Neural progenitor cell (in vitro differentiated cells): ENCODE results near the gene DENND5B. TPM values are rescaled to one million over a fixed set of nuclear protein-coding genes. Genes with fewer than 3 reads are reported as not detected.
"Not testable (repeated sequence)": the region's sequence is repeated elsewhere in the genome, so short reads cannot be mapped to it uniquely, and the experiment has no call there.

Experiments used
- DNase-seq: peaks from one replicate; pipeline ENCODE4 v3.0.0-alpha.2; 2016; ENCODE audit warnings: low spot score
- H2AFZ ChIP-seq: fragments of 200-600 bp; sonication (generic); replicated peaks from 2 replicates; pipeline ENCODE4 v1.6.1; 2016; ENCODE audit warnings: antibody characterized with exemption
- H3F3A ChIP-seq: fragments of 200-600 bp; sonication (generic); 2 replicates; pipeline ENCODE4 v1.6.1; 2016; ENCODE audit warnings: antibody characterized with exemption, low read depth
- H3K27ac ChIP-seq: fragments of 200-600 bp; sonication (generic); 2 replicates; pipeline ENCODE4 v1.5.1; 2016; ENCODE audit warnings: mild to moderate bottlenecking
- H3K27me3 ChIP-seq: fragments of 200-600 bp; sonication (generic); 2 replicates; pipeline ENCODE4 v1.6.1; 2016; ENCODE audit warnings: mild to moderate bottlenecking, moderate library complexity
- H3K36me3 ChIP-seq: fragments of 200-600 bp; sonication (generic); 2 replicates; pipeline ENCODE4 v1.5.1; 2016
- H3K4me1 ChIP-seq: fragments of 200-600 bp; sonication (generic); 2 replicates; pipeline ENCODE4 v1.6.1; 2016; ENCODE audit warnings: mixed run types
- H3K4me2 ChIP-seq: fragments of 200-600 bp; sonication (generic); 2 replicates; pipeline ENCODE4 v1.6.1; 2016
- H3K4me3 ChIP-seq: fragments of 200-600 bp; sonication (generic); 2 replicates; pipeline ENCODE4 v1.5.1; 2016
- H3K79me2 ChIP-seq: fragments of 200-600 bp; sonication (generic); 2 replicates; pipeline ENCODE4 v1.6.1; 2016; ENCODE audit warnings: low read depth
- H3K9ac ChIP-seq: fragments of 200-600 bp; sonication (generic); 2 replicates; pipeline ENCODE4 v1.6.1; 2016
- H3K9me3 ChIP-seq: fragments of 200-600 bp; sonication (generic); 2 replicates; pipeline ENCODE4 v1.5.1; 2016; ENCODE audit warnings: low read depth
- H4K20me1 ChIP-seq: fragments of 200-600 bp; sonication (generic); 2 replicates; pipeline ENCODE4 v1.6.1; 2016; ENCODE audit warnings: low read depth
- H3K27ac Mint-ChIP-seq: 3 replicates; pipeline ENCODE4 v1.8.0; 2021; ENCODE audit warnings: mixed read lengths
- H3K27me3 Mint-ChIP-seq: 2 replicates; pipeline ENCODE4 v1.8.0; 2022; ENCODE audit warnings: low read depth, mild to moderate bottlenecking, inconsistent platforms, moderate library complexity, mixed read lengths; ENCODE audit not compliant: insufficient read depth
- H3K36me3 Mint-ChIP-seq: 3 replicates; pipeline ENCODE4 v1.8.0; 2021; ENCODE audit warnings: mixed read lengths
- H3K4me1 Mint-ChIP-seq: 3 replicates; pipeline ENCODE4 v1.8.0; 2021; ENCODE audit warnings: mixed read lengths
- H3K4me3 Mint-ChIP-seq: 3 replicates; pipeline ENCODE4 v1.8.0; 2021; ENCODE audit warnings: mild to moderate bottlenecking, moderate library complexity, mixed read lengths
- H3K9me3 Mint-ChIP-seq: 3 replicates; pipeline ENCODE4 v1.8.0; 2020; ENCODE audit warnings: mixed read lengths
- CTCF ChIP-seq: fragments of 200-600 bp; sonication (generic); IDR thresholded peaks from 2 replicates; pipeline ENCODE4 v1.5.1; 2017; ENCODE audit warnings: antibody characterized with exemption, mild to moderate bottlenecking
- EZH2 ChIP-seq: fragments of 200-600 bp; sonication (generic); IDR thresholded peaks from 2 replicates; pipeline ENCODE4 v1.6.1; 2017; ENCODE audit warnings: antibody characterized with exemption, mild to moderate bottlenecking, moderate library complexity
- EZH2phosphoT487 ChIP-seq: fragments of 200-600 bp; sonication (generic); IDR thresholded peaks from 2 replicates; pipeline ENCODE4 v1.6.1; 2017; ENCODE audit warnings: antibody characterized with exemption
- total RNA-seq: library from RNA; depleted of rRNA; stranded (reverse); fragments of >200 nt; gene quantifications from 2 replicates; pipeline ENCODE4 v1.2.3, GENCODE V29; 2015; ENCODE audit warnings: low replicate concordance

Gene DENND5B
- total RNA-seq, 1 donor from 2014 or later: 24.2 TPM

GRCh38 chr12:31406345-31406744 is 184.6 kb downstream of the DENND5B start:
- no peaks in the 10 kb centered on the region for H3K27me3 ChIP-seq
- H3K27ac Mint-ChIP-seq: no peak overlapping the region
- TF ChIP-seq EZH2phosphoT487 (no peak), CTCF (no peak), EZH2 (no peak)
- no peaks in the 10 kb centered on the region for H3K9me3 Mint-ChIP-seq
- H3K9ac ChIP-seq: no peak overlapping the region
- DNase-seq: no peak
- H3K9me3 ChIP-seq: no peaks in the 10 kb centered on the region
- H3K27me3 Mint-ChIP-seq: peaks cover 4% of the 10 kb centered on the region
- H3K27ac ChIP-seq: no peak overlapping the region
- H3K36me3 ChIP-seq: no peaks in the 10 kb centered on the region
- peaks cover 3% of the 10 kb centered on the region for H3K4me1 Mint-ChIP-seq
- H3K36me3 Mint-ChIP-seq: peaks cover 11% of the 10 kb centered on the region
- H3K4me1 ChIP-seq: peaks cover 6% of the 10 kb centered on the region
- H2AFZ ChIP-seq: no peak overlapping the region
- no peak overlapping the region for H3K4me2 ChIP-seq
- H3K79me2 ChIP-seq: no peaks in the 10 kb centered on the region
- H3K4me3 ChIP-seq: no peak overlapping the region
- no peak overlapping the region for H3K4me3 Mint-ChIP-seq
- no peaks in the 10 kb centered on the region for H4K20me1 ChIP-seq
- peaks cover 13% of the 10 kb centered on the region for H3F3A ChIP-seq

DNA sequence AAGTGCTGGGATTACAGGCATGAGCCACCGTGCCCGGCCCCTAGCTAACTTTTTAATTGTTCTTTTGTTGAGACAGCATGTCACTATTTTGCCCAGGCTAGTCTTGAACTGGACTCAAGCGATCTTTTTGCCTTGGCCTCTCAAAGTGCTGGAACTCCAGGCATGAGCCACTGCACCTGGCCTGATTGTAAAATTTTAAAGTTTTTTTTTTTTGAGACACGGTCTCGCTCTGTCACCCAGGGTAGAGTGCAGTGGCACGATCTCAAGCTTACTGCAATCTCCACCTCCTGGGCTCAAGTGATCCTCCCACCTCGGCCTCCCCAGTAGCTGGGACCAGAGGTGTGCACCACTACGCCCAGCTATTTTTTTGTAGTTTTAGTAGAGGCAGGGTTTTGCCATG is 185.9 kb downstream of the DENND5B start:
- Histone ChIP-seq H3K4me2 (no peak overlapping the region), H3K27ac (no peak overlapping the region), H3K9me3 (no peaks in the 10 kb centered on the region), H4K20me1 (no peaks in the 10 kb centered on the region), H3K4me1 (peaks cover 6% of the 10 kb centered on the region), H3K27me3 (no peaks in the 10 kb centered on the region), H2AFZ (no peak overlapping the region), H3K79me2 (no peaks in the 10 kb centered on the region), H3K9ac (no peak overlapping the region), H3F3A (peaks cover 13% of the 10 kb centered on the region), H3K36me3 (no peaks in the 10 kb centered on the region), H3K4me3 (no peak overlapping the region)
- DNase-seq: no peak
- Mint-ChIP-seq H3K4me3 (no peak overlapping the region), H3K9me3 (no peaks in the 10 kb centered on the region), H3K27me3 (peaks cover 4% of the 10 kb centered on the region), H3K27ac (no peak overlapping the region), H3K36me3 (peaks cover 13% of the 10 kb centered on the region), H3K4me1 (peaks cover 3% of the 10 kb centered on the region)
- no peak for TF ChIP-seq CTCF
- TF ChIP-seq EZH2: no peak
- no peak for TF ChIP-seq EZH2phosphoT487

DNA sequence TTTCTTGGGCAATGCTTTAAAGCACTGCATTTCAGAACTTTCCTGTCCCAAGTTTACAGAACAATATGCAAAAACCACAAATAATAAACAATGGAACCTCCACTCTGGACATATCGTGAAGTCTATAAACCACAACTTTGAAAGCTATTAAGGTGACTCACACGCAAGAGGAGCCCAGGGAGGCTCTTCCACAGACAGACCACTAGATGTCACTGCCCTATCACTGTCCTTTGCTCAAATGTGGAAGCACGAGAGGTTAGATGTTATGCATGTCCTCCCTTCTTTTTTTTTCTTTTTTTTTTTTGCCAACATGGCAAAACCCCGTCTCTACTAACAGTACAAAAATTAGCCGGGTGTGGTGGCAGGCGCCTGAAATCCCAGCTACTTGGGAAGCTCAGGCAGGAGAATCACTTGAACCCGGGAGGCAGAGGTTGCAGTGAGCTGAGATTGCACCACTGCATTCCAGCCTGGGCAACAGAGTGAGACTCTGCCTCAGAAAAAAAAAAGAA is 187.8 kb downstream of the DENND5B start:
- not testable (repeated sequence) for H3K4me3 Mint-ChIP-seq, H3K9me3 ChIP-seq, H3K27ac Mint-ChIP-seq

More for the DNA sequence above, 187.8 kb downstream of the DENND5B start:
- not testable (repeated sequence) for H3K9me3 Mint-ChIP-seq, H3K27me3 Mint-ChIP-seq, H3K4me1 Mint-ChIP-seq, H3K4me2 ChIP-seq, H3K27ac ChIP-seq, H3K9ac ChIP-seq, H3K79me2 ChIP-seq, H4K20me1 ChIP-seq, H3F3A ChIP-seq, H3K27me3 ChIP-seq, H2AFZ ChIP-seq, H3K4me1 ChIP-seq, H3K36me3 ChIP-seq, H3K4me3 ChIP-seq
- peak; percentile 95 for TF ChIP-seq CTCF
- peaks cover 17% of the 10 kb centered on the region for H3K36me3 Mint-ChIP-seq
- peak; percentile 80 for DNase-seq
